ENCODE data around the gene INSYN1. TPM values are rescaled to one million over a fixed set of nuclear protein-coding genes. Genes with fewer than 3 reads are reported as not detected.

INSYN1 gene
- total RNA-seq, 2 experiments from 2014 or later = not detected

DNA sequence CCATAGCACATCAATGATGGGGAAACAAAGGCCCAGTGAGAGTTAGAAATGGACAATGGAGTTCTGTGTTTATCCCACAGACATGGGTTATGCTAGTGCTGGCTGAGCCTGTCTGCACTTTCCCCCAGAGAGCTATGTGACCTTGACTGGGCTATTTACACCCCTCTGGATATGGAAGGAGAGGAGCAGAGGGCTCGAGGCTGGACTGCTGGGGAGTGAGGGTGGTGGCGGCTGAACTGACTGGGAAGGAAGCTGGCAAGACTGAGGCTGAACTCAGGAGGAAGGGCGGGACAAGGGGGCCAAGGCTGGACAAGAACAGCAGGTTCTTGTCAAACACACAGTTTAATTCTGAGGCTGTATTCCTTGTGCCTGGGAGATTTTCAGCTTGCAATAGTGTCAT is 10.8 kb upstream of the INSYN1 start:
- Mint-ChIP-seq H3K4me3 (no peak overlapping the region), H3K4me1 (no peaks in the 10 kb centered on the region), H3K27ac (no peak overlapping the region), H3K9me3 (no peaks in the 10 kb centered on the region), H3K27me3 (peaks cover 21% of the 10 kb centered on the region), H3K36me3 (ENCODE audit: low read depth) (no peaks in the 10 kb centered on the region)
- CTCF ChIA-PET = no interaction called here
- DNase-seq = no peak
- POLR2A ChIA-PET = no interaction called here

- ChIA-PET POLR2A (no interaction called here), CTCF (no interaction called here)
- no peak for DNase-seq
- H3K36me3 Mint-ChIP-seq (ENCODE audit: low read depth) = no peaks in the 10 kb centered on the region
- H3K27ac Mint-ChIP-seq = no peak overlapping the region
- H3K4me3 Mint-ChIP-seq = no peak overlapping the region
- H3K9me3 Mint-ChIP-seq = no peaks in the 10 kb centered on the region
- H3K27me3 Mint-ChIP-seq = peaks cover 27% of the 10 kb centered on the region
- H3K4me1 Mint-ChIP-seq = no peaks in the 10 kb centered on the region
Measured at GRCh38 chr15:73760330-73761329, 7.5 kb upstream of the INSYN1 start.

DNA sequence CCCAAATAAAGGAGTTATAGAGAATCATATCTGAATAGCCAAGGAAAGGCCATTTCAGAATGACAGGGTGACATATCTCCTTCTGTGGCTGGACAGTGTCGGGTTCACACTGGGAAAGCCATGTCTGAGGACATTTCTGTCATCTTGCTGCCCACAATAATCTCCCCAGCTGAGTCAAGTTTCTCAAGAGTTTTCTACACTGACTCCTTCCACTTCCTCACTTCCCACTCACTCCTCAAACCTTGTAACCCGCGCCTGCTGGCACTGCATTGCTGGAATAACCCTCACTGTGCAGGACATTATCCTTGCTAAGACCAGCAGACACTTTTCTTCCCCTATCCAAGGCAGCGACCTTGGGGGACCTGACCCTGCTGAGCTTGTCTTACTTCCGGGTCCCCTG is 5.3 kb upstream of the INSYN1 start:
- Mint-ChIP-seq H3K36me3 (ENCODE audit: low read depth) (no peaks in the 10 kb centered on the region), H3K27ac (no peak overlapping the region), H3K4me1 (no peaks in the 10 kb centered on the region), H3K9me3 (no peaks in the 10 kb centered on the region), H3K27me3 (peaks cover 40% of the 10 kb centered on the region), H3K4me3 (no peak overlapping the region)
- DNase-seq = no peak
- ChIA-PET CTCF (no interaction called here), POLR2A (no interaction called here)

DNA sequence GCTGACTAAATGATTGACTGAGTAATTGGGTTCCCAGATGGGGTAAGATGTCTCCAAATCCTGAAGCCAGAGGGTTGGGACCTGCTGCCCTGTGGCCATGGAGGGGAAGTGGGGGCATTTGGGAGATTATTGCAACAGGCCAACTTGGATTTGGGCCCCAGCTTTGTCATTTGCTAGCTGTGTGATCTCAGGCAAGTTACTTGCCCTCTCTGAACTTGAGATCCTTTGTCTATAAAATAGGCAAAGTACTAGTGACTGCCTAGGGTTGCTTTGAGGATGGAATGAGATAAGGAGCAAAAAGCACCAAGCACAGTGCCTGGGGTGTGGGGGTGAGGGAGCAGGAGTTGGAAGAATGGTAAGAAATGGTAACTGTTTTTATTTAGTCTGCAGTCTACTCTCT is 4.4 kb upstream of the INSYN1 start:
- H3K4me3 Mint-ChIP-seq = no peak overlapping the region
- peaks cover 39% of the 10 kb centered on the region for H3K27me3 Mint-ChIP-seq
- no peak for DNase-seq
- no peaks in the 10 kb centered on the region for H3K36me3 Mint-ChIP-seq (ENCODE audit: low read depth)
- CTCF ChIA-PET = no interaction called here
- no peaks in the 10 kb centered on the region for H3K9me3 Mint-ChIP-seq
- no peaks in the 10 kb centered on the region for H3K4me1 Mint-ChIP-seq
- POLR2A ChIA-PET = no interaction called here
- H3K27ac Mint-ChIP-seq = no peak overlapping the region

- Mint-ChIP-seq H3K36me3 (ENCODE audit: low read depth) (no peaks in the 10 kb centered on the region), H3K27ac (no peak overlapping the region), H3K4me1 (no peaks in the 10 kb centered on the region), H3K9me3 (no peaks in the 10 kb centered on the region), H3K4me3 (no peak overlapping the region), H3K27me3 (peaks cover 39% of the 10 kb centered on the region)
- ChIA-PET POLR2A (no interaction called here), CTCF (no interaction called here)
- DNase-seq = no peak
Measured at GRCh38 chr15:73756947-73757513, 3.9 kb upstream of the INSYN1 start.

DNA sequence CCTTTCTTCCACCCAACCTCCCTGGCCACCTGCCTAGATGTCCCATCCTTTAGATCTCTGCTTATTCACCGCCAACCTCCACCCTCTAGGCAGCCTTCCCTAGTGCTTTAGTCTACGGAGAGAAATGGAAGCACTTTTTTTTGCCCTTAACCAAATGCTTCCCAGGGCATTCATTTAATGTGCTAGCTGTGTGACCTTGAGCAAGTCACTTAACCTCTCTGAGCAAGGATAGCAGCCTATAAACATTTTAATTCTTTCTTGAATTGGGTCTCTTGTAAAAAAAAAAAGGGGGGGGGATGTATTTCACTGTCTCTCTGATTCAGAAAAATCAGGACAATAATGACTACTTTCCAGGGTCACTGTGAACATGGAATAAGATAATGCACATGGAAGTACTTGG is 3.2 kb upstream of the INSYN1 start:
- H3K36me3 Mint-ChIP-seq (ENCODE audit: low read depth) = no peaks in the 10 kb centered on the region
- peaks cover 40% of the 10 kb centered on the region for H3K27me3 Mint-ChIP-seq
- H3K4me1 Mint-ChIP-seq = no peaks in the 10 kb centered on the region
- H3K9me3 Mint-ChIP-seq = no peaks in the 10 kb centered on the region
- POLR2A ChIA-PET = no interaction called here
- no peak for DNase-seq
- H3K27ac Mint-ChIP-seq = no peak overlapping the region
- CTCF ChIA-PET = no interaction called here
- no peak overlapping the region for H3K4me3 Mint-ChIP-seq

GRCh38 chr15:73755946-73756345 is 2.8 kb upstream of the INSYN1 start:
- Mint-ChIP-seq H3K4me1 (no peaks in the 10 kb centered on the region), H3K27me3 (peaks cover 43% of the 10 kb centered on the region), H3K36me3 (ENCODE audit: low read depth) (no peaks in the 10 kb centered on the region), H3K27ac (no peak overlapping the region), H3K4me3 (no peak overlapping the region), H3K9me3 (no peaks in the 10 kb centered on the region)
- ChIA-PET POLR2A (no interaction called here), CTCF (no interaction called here)
- no peak for DNase-seq

- ChIA-PET CTCF (no interaction called here), POLR2A (no interaction called here)
- no peaks in the 10 kb centered on the region for H3K4me1 Mint-ChIP-seq
- H3K36me3 Mint-ChIP-seq (ENCODE audit: low read depth) = no peaks in the 10 kb centered on the region
- H3K27me3 Mint-ChIP-seq = peaks cover 47% of the 10 kb centered on the region
- H3K27ac Mint-ChIP-seq = no peak overlapping the region
- DNase-seq = no peak
- no peak overlapping the region for H3K4me3 Mint-ChIP-seq
- no peaks in the 10 kb centered on the region for H3K9me3 Mint-ChIP-seq
Measured at GRCh38 chr15:73755481-73755880, 2.3 kb upstream of the INSYN1 start.

- ChIA-PET POLR2A (no interaction called here), CTCF (no interaction called here)
- Mint-ChIP-seq H3K9me3 (no peaks in the 10 kb centered on the region), H3K27ac (no peak overlapping the region), H3K27me3 (peaks cover 56% of the 10 kb centered on the region), H3K4me1 (no peaks in the 10 kb centered on the region), H3K4me3 (no peak overlapping the region), H3K36me3 (ENCODE audit: low read depth) (no peaks in the 10 kb centered on the region)
- DNase-seq = no peak
Measured at GRCh38 chr15:73754461-73754860, 1.3 kb upstream of the INSYN1 start.

DNA sequence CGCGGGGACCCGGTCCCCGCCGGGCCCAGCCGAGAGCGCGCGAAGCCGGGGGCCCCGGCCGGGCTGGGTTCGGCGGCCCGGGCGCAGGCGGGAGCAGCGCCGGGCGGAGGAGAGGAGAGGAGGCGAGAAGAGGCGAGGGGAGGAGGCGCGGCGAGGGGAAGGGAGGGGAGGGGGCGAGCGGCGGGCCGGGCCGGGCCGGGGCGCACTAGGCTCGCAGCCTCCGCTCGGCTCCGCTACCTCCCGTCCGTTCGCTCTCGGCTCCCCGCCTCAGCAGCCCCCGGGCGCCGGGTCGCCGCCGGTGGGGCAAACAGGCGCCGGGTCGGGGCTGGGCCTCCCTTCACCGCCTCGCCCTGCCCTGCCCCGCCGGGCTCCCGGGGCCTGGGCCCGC is 351 bp downstream of the INSYN1 start:
- ChIA-PET CTCF (no interaction called here), POLR2A (no interaction called here)
- Mint-ChIP-seq H3K27ac (no peak overlapping the region), H3K9me3 (no peaks in the 10 kb centered on the region), H3K4me1 (no peaks in the 10 kb centered on the region), H3K4me3 (no peak overlapping the region), H3K27me3 (peaks cover 61% of the 10 kb centered on the region), H3K36me3 (ENCODE audit: low read depth) (no peaks in the 10 kb centered on the region)
- no peak for DNase-seq

- H3K4me3 Mint-ChIP-seq = no peak overlapping the region
- no peaks in the 10 kb centered on the region for H3K36me3 Mint-ChIP-seq (ENCODE audit: low read depth)
- peaks cover 59% of the 10 kb centered on the region for H3K27me3 Mint-ChIP-seq
- no peak overlapping the region for H3K27ac Mint-ChIP-seq
- POLR2A ChIA-PET = no interaction called here
- H3K4me1 Mint-ChIP-seq = no peaks in the 10 kb centered on the region
- DNase-seq = no peak
- CTCF ChIA-PET = no interaction called here
- H3K9me3 Mint-ChIP-seq = no peaks in the 10 kb centered on the region
Measured at GRCh38 chr15:73751899-73752805, 999 bp downstream of the INSYN1 start.

GRCh38 chr15:73751511-73751898 is 1.6 kb downstream of the INSYN1 start:
- ChIA-PET CTCF (no interaction called here), POLR2A (no interaction called here)
- no peak overlapping the region for H3K4me3 Mint-ChIP-seq
- no peaks in the 10 kb centered on the region for H3K9me3 Mint-ChIP-seq
- no peak overlapping the region for H3K27ac Mint-ChIP-seq
- H3K4me1 Mint-ChIP-seq = no peaks in the 10 kb centered on the region
- peaks cover 59% of the 10 kb centered on the region for H3K27me3 Mint-ChIP-seq
- DNase-seq = no peak
- H3K36me3 Mint-ChIP-seq (ENCODE audit: low read depth) = no peaks in the 10 kb centered on the region

DNA sequence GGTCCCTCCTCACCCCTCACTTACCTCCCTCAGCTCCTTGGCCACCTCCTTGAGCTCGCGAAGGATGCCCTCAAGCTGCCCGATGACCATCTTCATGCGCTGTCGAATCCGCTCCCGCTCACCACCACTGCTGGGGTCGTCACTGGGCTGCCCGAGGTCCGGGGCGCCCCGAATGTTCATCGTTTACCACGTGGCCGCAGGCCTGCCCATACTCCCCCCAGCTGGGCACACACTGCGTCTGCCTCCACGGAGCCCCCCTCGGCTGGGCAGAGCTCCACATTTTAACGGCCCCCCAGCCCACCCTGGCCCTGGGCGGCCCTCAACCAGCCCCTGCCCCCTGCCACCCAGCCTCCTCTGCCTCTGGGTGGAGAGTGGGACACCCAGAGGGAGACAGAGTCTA is 2.2 kb downstream of the INSYN1 start:
- Mint-ChIP-seq H3K9me3 (no peaks in the 10 kb centered on the region), H3K27me3 (peaks cover 54% of the 10 kb centered on the region), H3K4me3 (no peak overlapping the region), H3K36me3 (ENCODE audit: low read depth) (no peaks in the 10 kb centered on the region), H3K4me1 (no peaks in the 10 kb centered on the region), H3K27ac (no peak overlapping the region)
- no peak for DNase-seq
- POLR2A ChIA-PET = interaction anchor here (1.0 kb wide), 1 partner anchor 9 kb away, joined by 3 read pairs; no protein-coding TSS in a partner anchor
- CTCF ChIA-PET = no interaction called here
